Endothelial cell of hepatic sinusoid (primary cell): Measurements from ENCODE around the gene CDPF1.

Experiments used
- in situ Hi-C: cut with HindIII; loops from 2 replicates; pipeline ENCODE4 v1.10.0; 2017; ENCODE audit warnings: low sequenced_read_pairs

Gene CDPF1

GRCh38 chr22:46250035-46250782 is at the start of gene CDPF1:
Gene CDPF1, minus strand, starts transcription at chr22:46250293. Its CDS starts 2,009 bp downstream, at chr22:46248284.
- in situ Hi-C loops, result no loop called here

GRCh38 chr22:46299101-46299500 is 49.0 kb upstream of the CDPF1 start:
- in situ Hi-C loops, result no loop called here

- in situ Hi-C loops, result no loop called here
Measured at GRCh38 chr22:46297151-46297812, 47.2 kb upstream of the CDPF1 start.

- in situ Hi-C loops, result no loop called here
Measured at GRCh38 chr22:46296257-46297150, 46.4 kb upstream of the CDPF1 start, which contains the start of gene GTSE1. Gene GTSE1, plus strand, starts transcription at chr22:46296870. Its CDS starts 531 bp downstream, at chr22:46297401.

- in situ Hi-C loops, result no loop called here
Measured at GRCh38 chr22:46295277-46295971, 45.3 kb upstream of the CDPF1 start.

- in situ Hi-C loops, result no loop called here
Measured at GRCh38 chr22:46294784-46295183, 44.7 kb upstream of the CDPF1 start.

- in situ Hi-C loops, result no loop called here
Measured at GRCh38 chr22:46293577-46294260, 43.6 kb upstream of the CDPF1 start.

GRCh38 chr22:46292732-46293131 is 42.6 kb upstream of the CDPF1 start:
- in situ Hi-C loops, result no loop called here

GRCh38 chr22:46292173-46292572 is 42.1 kb upstream of the CDPF1 start:
- in situ Hi-C loops, result no loop called here

- in situ Hi-C loops, result no loop called here
Measured at GRCh38 chr22:46290843-46291785, 41.0 kb upstream of the CDPF1 start.

GRCh38 chr22:46290121-46290842 is 40.2 kb upstream of the CDPF1 start:
- in situ Hi-C loops, result no loop called here

- in situ Hi-C loops, result no loop called here
Measured at GRCh38 chr22:46289244-46289891, 39.3 kb upstream of the CDPF1 start.

GRCh38 chr22:46288846-46289243 is 38.8 kb upstream of the CDPF1 start:
- in situ Hi-C loops, result no loop called here

GRCh38 chr22:46287873-46288751 is 38.0 kb upstream of the CDPF1 start:
- in situ Hi-C loops, result no loop called here

- in situ Hi-C loops, result no loop called here
Measured at GRCh38 chr22:46286941-46287872, 37.1 kb upstream of the CDPF1 start.

- in situ Hi-C loops, result no loop called here
Measured at GRCh38 chr22:46286006-46286405, 35.9 kb upstream of the CDPF1 start.
